ENCODE measurements around the gene SAP30L. TPM values are rescaled to one million over a fixed set of nuclear protein-coding genes. Genes with fewer than 3 reads are reported as not detected.

The SAP30L gene
- total and polyA plus RNA-seq, 2 donors (not counting 1 experiment from before 2014, with no cell fraction given): 26.6 to 31.5 TPM

GRCh38 chr5:154440540-154440939 is 5.3 kb upstream of the SAP30L start:
- Histone ChIP-seq H3K4me1 (ENCODE audit: control insufficient read depth, extremely low read depth, insufficient read depth, low read length) (no peaks in the 10 kb centered on the region), H3K27me3 (ENCODE audit: control insufficient read depth, insufficient read depth, low read length) (no peaks in the 10 kb centered on the region), H3K9ac (ENCODE audit: insufficient read depth, low read length) (no peak overlapping the region), H3K27ac (ENCODE audit: insufficient read depth, low read length) (no peak overlapping the region), H3K4me2 (ENCODE audit: extremely low read depth, insufficient read depth, low read length) (no peak overlapping the region), H3K79me2 (ENCODE audit: control insufficient read depth, insufficient read depth, low read length) (peaks cover 5% of the 10 kb centered on the region), H3K4me3 (replicated peaks in 1 of 4; ENCODE audit: control extremely low read depth in 1 of 4, insufficient read depth in 1 of 4, low read depth in 3 of 4, low read length in 4 of 4) (no peak overlapping the region), H4K20me1 (ENCODE audit: control insufficient read depth, extremely low read depth, insufficient read depth, low read length) (no peaks in the 10 kb centered on the region), H2AFZ (ENCODE audit: low read length) (no peak overlapping the region), H3K36me3 (ENCODE audit: control insufficient read depth, insufficient read depth, low read length) (peaks cover 2% of the 10 kb centered on the region), H3K9me3 (ENCODE audit: control insufficient read depth, insufficient read depth, low read depth, low read length) (no peaks in the 10 kb centered on the region)
- TF ChIP-seq, protein P1, sequence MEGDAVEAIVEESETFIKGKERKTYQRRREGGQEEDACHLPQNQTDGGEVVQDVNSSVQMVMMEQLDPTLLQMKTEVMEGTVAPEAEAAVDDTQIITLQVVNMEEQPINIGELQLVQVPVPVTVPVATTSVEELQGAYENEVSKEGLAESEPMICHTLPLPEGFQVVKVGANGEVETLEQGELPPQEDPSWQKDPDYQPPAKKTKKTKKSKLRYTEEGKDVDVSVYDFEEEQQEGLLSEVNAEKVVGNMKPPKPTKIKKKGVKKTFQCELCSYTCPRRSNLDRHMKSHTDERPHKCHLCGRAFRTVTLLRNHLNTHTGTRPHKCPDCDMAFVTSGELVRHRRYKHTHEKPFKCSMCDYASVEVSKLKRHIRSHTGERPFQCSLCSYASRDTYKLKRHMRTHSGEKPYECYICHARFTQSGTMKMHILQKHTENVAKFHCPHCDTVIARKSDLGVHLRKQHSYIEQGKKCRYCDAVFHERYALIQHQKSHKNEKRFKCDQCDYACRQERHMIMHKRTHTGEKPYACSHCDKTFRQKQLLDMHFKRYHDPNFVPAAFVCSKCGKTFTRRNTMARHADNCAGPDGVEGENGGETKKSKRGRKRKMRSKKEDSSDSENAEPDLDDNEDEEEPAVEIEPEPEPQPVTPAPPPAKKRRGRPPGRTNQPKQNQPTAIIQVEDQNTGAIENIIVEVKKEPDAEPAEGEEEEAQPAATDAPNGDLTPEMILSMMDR (conservative IDR thresholded peaks at IDR 0.05 in 1 of 2, IDR thresholded peaks at IDR 0.05 in 1 of 2; ENCODE audit: low read depth in 1 of 2, low read length in 2 of 2): no peak
- TF ChIP-seq EZH2 (IDR thresholded peaks at IDR 0.05; ENCODE audit: low read length, missing control alignments): no peak
- no peak for DNase-seq (ENCODE audit: low read depth in 2 of 2)

DNA sequence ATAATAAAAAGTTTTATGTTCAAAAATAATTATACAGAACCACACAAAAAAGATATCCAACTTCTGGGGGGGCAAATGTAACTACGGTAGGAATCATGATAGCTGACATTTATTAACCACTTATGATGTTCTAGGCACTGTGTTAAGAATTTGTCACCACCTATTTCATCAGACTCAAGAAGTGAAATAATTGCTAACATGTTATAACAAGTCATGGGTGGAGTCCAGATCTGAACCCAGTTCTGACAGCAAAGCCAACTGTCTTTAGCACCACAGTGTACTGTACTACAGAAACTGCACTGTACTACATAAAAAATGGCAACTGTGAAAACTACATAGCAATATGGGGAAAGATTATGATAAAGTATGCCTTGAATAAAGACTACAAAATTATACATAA is 3.0 kb upstream of the SAP30L start:
- H3K4me1 ChIP-seq (ENCODE audit: control insufficient read depth, extremely low read depth, insufficient read depth, low read length): no peaks in the 10 kb centered on the region
- peaks cover 16% of the 10 kb centered on the region for H3K79me2 ChIP-seq (ENCODE audit: control insufficient read depth, insufficient read depth, low read length)
- H3K4me3 ChIP-seq (replicated peaks in 1 of 4; ENCODE audit: control extremely low read depth in 1 of 4, insufficient read depth in 1 of 4, low read depth in 3 of 4, low read length in 4 of 4): no peak overlapping the region
- no peak overlapping the region for H2AFZ ChIP-seq (ENCODE audit: low read length)
- H3K9me3 ChIP-seq (ENCODE audit: control insufficient read depth, insufficient read depth, low read depth, low read length): no peaks in the 10 kb centered on the region
- DNase-seq (ENCODE audit: low read depth in 2 of 2): no peak
- no peaks in the 10 kb centered on the region for H3K27me3 ChIP-seq (ENCODE audit: control insufficient read depth, insufficient read depth, low read length)
- peaks cover 2% of the 10 kb centered on the region for H3K36me3 ChIP-seq (ENCODE audit: control insufficient read depth, insufficient read depth, low read length)
- no peaks in the 10 kb centered on the region for H4K20me1 ChIP-seq (ENCODE audit: control insufficient read depth, extremely low read depth, insufficient read depth, low read length)
- H3K9ac ChIP-seq (ENCODE audit: insufficient read depth, low read length): no peak overlapping the region
- no peak overlapping the region for H3K4me2 ChIP-seq (ENCODE audit: extremely low read depth, insufficient read depth, low read length)
- TF ChIP-seq, protein P1 (conservative IDR thresholded peaks at IDR 0.05 in 1 of 2, IDR thresholded peaks at IDR 0.05 in 1 of 2; ENCODE audit: low read depth in 1 of 2, low read length in 2 of 2): no peak
- TF ChIP-seq EZH2 (IDR thresholded peaks at IDR 0.05; ENCODE audit: low read length, missing control alignments): no peak
- no peak overlapping the region for H3K27ac ChIP-seq (ENCODE audit: insufficient read depth, low read length)

DNA sequence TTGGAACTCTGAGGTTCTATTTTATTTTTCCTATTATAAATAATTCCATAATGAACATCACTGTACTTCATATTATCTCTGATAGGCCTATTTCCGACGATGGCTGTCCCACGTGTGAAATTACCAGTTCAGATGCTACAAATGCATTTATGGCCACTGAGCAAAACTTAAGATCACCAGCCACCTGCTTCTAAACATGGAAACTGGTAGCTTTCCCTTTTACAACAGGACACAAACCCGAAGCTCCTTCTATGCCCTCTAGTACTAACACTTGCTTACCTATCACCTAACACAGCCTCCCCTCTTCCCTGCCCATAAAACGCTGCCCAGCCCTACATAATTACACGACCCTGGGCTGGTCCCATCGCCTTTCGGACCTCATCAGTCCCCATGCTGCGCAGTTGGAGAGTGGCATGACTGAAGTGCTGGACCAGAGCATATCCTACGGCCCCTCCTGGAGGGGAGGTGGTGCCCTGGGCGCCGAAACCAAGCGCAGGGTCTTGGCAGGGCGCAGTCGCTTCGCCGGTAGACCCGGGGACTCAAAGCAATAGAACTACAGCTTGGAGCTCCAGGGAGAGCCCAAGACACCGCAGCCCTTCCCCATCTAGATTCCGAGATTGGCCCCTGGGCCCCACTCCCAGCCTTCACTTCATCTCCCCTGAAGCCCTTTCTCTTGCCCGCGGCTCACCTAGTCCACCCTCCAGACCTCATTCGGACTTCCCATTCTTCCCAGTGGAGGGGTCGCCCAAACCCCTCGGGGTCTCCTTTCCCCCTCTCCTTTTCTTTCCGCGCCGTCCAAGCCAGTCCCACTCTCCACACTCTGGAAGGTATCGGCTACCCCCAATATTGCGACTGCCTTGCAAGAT is 1.0 kb upstream of the SAP30L start:
- Histone ChIP-seq H3K9me3 (ENCODE audit: control insufficient read depth, insufficient read depth, low read depth, low read length) (no peaks in the 10 kb centered on the region), H4K20me1 (ENCODE audit: control insufficient read depth, extremely low read depth, insufficient read depth, low read length) (no peaks in the 10 kb centered on the region), H3K4me3 (replicated peaks in 1 of 4; ENCODE audit: control extremely low read depth in 1 of 4, insufficient read depth in 1 of 4, low read depth in 3 of 4, low read length in 4 of 4) (peak overlapping the region; percentile 75 to 94 (median 90)), H2AFZ (ENCODE audit: low read length) (peak overlapping the region; percentile 98), H3K4me1 (ENCODE audit: control insufficient read depth, extremely low read depth, insufficient read depth, low read length) (peaks cover 2% of the 10 kb centered on the region), H3K9ac (ENCODE audit: insufficient read depth, low read length) (peak overlapping the region; percentile 68), H3K4me2 (ENCODE audit: extremely low read depth, insufficient read depth, low read length) (peak overlapping the region; percentile 64), H3K27me3 (ENCODE audit: control insufficient read depth, insufficient read depth, low read length) (no peaks in the 10 kb centered on the region), H3K79me2 (ENCODE audit: control insufficient read depth, insufficient read depth, low read length) (peaks cover 26% of the 10 kb centered on the region), H3K27ac (ENCODE audit: insufficient read depth, low read length) (peak overlapping the region; percentile 62), H3K36me3 (ENCODE audit: control insufficient read depth, insufficient read depth, low read length) (no peaks in the 10 kb centered on the region)
- TF ChIP-seq EZH2 (IDR thresholded peaks at IDR 0.05; ENCODE audit: low read length, missing control alignments): no peak
- TF ChIP-seq, protein P1 (conservative IDR thresholded peaks at IDR 0.05 in 1 of 2, IDR thresholded peaks at IDR 0.05 in 1 of 2; ENCODE audit: low read depth in 1 of 2, low read length in 2 of 2): no peak
- DNase-seq (ENCODE audit: low read depth in 2 of 2): peak in 1 of 2 donors; percentile 5
